ENCODE measurements around the gene SAFB2. TPM values are rescaled to one million over a fixed set of nuclear protein-coding genes. Genes with fewer than 3 reads are reported as not detected.

Gene SAFB2
- total and polyA plus RNA-seq, 10 of the 15 experiments (the other 5 are each of a cell fraction or from before 2014, with no cell fraction given), result 4.5 to 89.2 (median 42.9) TPM

GRCh38 chr19:5617080-5617479, 5.5 kb downstream of the SAFB2 start (continued):
- TF ChIP-seq, protein P1, sequence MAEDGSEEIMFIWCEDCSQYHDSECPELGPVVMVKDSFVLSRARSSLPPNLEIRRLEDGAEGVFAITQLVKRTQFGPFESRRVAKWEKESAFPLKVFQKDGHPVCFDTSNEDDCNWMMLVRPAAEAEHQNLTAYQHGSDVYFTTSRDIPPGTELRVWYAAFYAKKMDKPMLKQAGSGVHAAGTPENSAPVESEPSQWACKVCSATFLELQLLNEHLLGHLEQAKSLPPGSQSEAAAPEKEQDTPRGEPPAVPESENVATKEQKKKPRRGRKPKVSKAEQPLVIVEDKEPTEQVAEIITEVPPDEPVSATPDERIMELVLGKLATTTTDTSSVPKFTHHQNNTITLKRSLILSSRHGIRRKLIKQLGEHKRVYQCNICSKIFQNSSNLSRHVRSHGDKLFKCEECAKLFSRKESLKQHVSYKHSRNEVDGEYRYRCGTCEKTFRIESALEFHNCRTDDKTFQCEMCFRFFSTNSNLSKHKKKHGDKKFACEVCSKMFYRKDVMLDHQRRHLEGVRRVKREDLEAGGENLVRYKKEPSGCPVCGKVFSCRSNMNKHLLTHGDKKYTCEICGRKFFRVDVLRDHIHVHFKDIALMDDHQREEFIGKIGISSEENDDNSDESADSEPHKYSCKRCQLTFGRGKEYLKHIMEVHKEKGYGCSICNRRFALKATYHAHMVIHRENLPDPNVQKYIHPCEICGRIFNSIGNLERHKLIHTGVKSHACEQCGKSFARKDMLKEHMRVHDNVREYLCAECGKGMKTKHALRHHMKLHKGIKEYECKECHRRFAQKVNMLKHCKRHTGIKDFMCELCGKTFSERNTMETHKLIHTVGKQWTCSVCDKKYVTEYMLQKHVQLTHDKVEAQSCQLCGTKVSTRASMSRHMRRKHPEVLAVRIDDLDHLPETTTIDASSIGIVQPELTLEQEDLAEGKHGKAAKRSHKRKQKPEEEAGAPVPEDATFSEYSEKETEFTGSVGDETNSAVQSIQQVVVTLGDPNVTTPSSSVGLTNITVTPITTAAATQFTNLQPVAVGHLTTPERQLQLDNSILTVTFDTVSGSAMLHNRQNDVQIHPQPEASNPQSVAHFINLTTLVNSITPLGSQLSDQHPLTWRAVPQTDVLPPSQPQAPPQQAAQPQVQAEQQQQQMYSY (CRISPR knock-in tag; IDR thresholded peaks at IDR 0.05), result no peak

DNA sequence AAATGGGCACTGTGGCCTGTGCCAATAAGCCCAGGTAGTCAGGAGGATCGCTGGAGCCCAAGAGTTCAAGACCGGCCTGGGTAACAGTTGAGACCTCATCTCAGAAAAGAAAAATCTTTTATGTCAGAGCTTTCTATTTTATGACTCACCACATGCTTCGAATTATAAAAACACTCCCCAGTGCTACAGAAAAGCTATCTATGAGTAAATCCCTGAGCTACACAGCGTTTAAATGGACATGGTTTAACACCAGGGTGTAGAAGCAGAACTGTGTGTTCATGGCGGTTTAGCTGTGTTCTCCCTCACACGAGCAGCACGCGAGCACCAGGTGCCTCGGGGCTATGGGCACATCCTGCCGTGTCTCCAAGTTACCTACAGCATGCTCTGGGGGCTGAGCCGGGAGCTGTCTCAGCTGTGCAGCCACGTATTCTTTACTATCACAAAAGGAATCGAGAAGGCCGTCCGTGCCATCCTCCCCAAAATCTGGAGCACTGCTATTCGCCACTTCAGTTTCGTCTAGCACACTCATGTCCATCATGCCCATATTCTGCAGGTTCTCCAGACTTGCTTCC, 6.7 kb downstream of the SAFB2 start:
- SMC1A ChIA-PET (ENCODE audit: uncharacterized antibody, unreplicated experiment), result interaction anchor here (0.8 kb wide), 1 partner anchor 9 kb away, joined by 3 read pairs; no protein-coding TSS in a partner anchor
- Histone ChIP-seq H3K4me3 (no peak overlapping the region), H3K4me2 (ENCODE audit: control insufficient read depth, insufficient read depth) (no peak overlapping the region), H3K27me3 (replicated peaks in 1 of 2; ENCODE audit: control insufficient read depth in 2 of 2, insufficient read depth in 2 of 2, low read length in 1 of 2) (no peaks in the 10 kb centered on the region), H4K20me1 (ENCODE audit: control insufficient read depth, insufficient read depth) (no peaks in the 10 kb centered on the region), H3K4me1 (ENCODE audit: control insufficient read depth, insufficient read depth, low read length) (no peaks in the 10 kb centered on the region), H3K36me3 (ENCODE audit: control insufficient read depth in 2 of 2, insufficient read depth in 2 of 2, low read length in 1 of 2) (peaks cover 15 to 42% of the 10 kb centered on the region in 2 experiments), H3K79me2 (ENCODE audit: control insufficient read depth, insufficient read depth, low read length) (peaks cover 35% of the 10 kb centered on the region), H3K9me3 (replicated peaks; ENCODE audit: control insufficient read depth, insufficient read depth, low read length) (no peaks in the 10 kb centered on the region), H3K9ac (ENCODE audit: control insufficient read depth, insufficient read depth, low read length) (no peak overlapping the region), H2AFZ (ENCODE audit: control insufficient read depth, low read depth, low read length) (no peak overlapping the region), H3K27ac (ENCODE audit: control insufficient read depth, insufficient read depth) (no peak overlapping the region)
- TF ChIP-seq TARDBP (IDR thresholded peaks at IDR 0.05; ENCODE audit: borderline replicate concordance), result no peak
- TF ChIP-seq EZH2 (IDR thresholded peaks at IDR 0.05; ENCODE audit: borderline replicate concordance, control insufficient read depth, low read depth, low read length), result no peak
- TF ChIP-seq KAT2A (conservative IDR thresholded peaks at IDR 0.05; ENCODE audit: control insufficient read depth, low read depth, low read length), result no peak
- TF ChIP-seq NFIC (IDR thresholded peaks at IDR 0.05; ENCODE audit: low read depth, low read length), result no peak
- TF ChIP-seq LARP7 (IDR thresholded peaks at IDR 0.05), result no peak
- TF ChIP-seq EP300 (IDR thresholded peaks at IDR 0.05; ENCODE audit: borderline replicate concordance in 1 of 2, control insufficient read depth in 1 of 2, low read depth in 2 of 2, low read length in 2 of 2), result no peak
- TF ChIP-seq CHD4 (IDR thresholded peaks at IDR 0.05), result no peak
- TF ChIP-seq CHD1 (IDR thresholded peaks at IDR 0.05; ENCODE audit: low read depth, low read length), result no peak
- no peak for TF ChIP-seq CBX5 (IDR thresholded peaks at IDR 0.05; ENCODE audit: low read depth)
- TF ChIP-seq BCL3 (IDR thresholded peaks at IDR 0.05; ENCODE audit: borderline replicate concordance, insufficient read depth, low read depth, low read length, poor library complexity, severe bottlenecking), result no peak
- TF ChIP-seq TCF7 (IDR thresholded peaks at IDR 0.05; ENCODE audit: borderline replicate concordance), result no peak
- TF ChIP-seq CREM (IDR thresholded peaks at IDR 0.05; ENCODE audit: low read depth), result no peak
- 95% methylated on average over 17 of the region's 17 CpGs for WGBS (ENCODE audit: insufficient coverage, insufficient replicate concordance, low lambda C conversion rate, missing lambda C conversion rate)
- CTCF ChIA-PET, result no interaction called here
- in situ Hi-C loops (cut with MboI) (no loop called here), intact Hi-C loops (cut with micrococcal nuclease; ENCODE audit: unreplicated experiment) (no loop called here)
- DNase-seq (ENCODE audit: low read depth, low spot score), result no peak
- BruUV-seq (replicated peaks), result no TSS peak
- RAD21 ChIA-PET (ENCODE audit: unreplicated experiment), result no interaction called here
- no peak for FAIRE-seq
- POLR2A ChIA-PET, result no interaction called here
- no peak for ATAC-seq
